Subcutaneous abdominal adipose tissue (tissue), 5 donors: Measurements from ENCODE around the gene BARX1.
A peak's percentile ranks its signal among the peaks of the same experiment; 100 is the strongest.

Experiments
- H3K27ac ChIP-seq: one replicate; pipeline ENCODE4 v1.7.0; 2013; ENCODE audit warnings: low read depth, mild to moderate bottlenecking, inconsistent platforms, low read length, moderate library complexity
- H3K27me3 ChIP-seq, 5 donors: one replicate each; pipeline ENCODE4 v1.7.0; 2013; ENCODE audit warnings: low read length in 5 of 5, inconsistent platforms in 1 of 5; ENCODE audit not compliant: control insufficient read depth in 5 of 5, insufficient read depth in 4 of 5
- H3K36me3 ChIP-seq, 5 donors: one replicate each; pipeline ENCODE4 v1.7.0; 2013; ENCODE audit warnings: low read length in 5 of 5; ENCODE audit not compliant: control insufficient read depth in 5 of 5, insufficient read depth in 5 of 5
- H3K4me1 ChIP-seq, 5 donors: one replicate each; pipeline ENCODE4 v1.7.0; 2013; ENCODE audit warnings: low read length in 5 of 5, mild to moderate bottlenecking in 3 of 5, moderate library complexity in 1 of 5; ENCODE audit not compliant: control insufficient read depth in 5 of 5, insufficient read depth in 5 of 5
- H3K4me3 ChIP-seq, 5 donors: one replicate each; pipeline ENCODE4 v1.7.0; 2013; ENCODE audit warnings: low read length in 5 of 5, low read depth in 1 of 5
- H3K9ac ChIP-seq, 5 donors: one replicate each; pipeline ENCODE4 v1.7.0; 2013; ENCODE audit warnings: low read length in 5 of 5, mild to moderate bottlenecking in 4 of 5, moderate library complexity in 3 of 5
- H3K9me3 ChIP-seq, 5 donors: one replicate each; pipeline ENCODE4 v1.7.0; 2013; ENCODE audit warnings: low read length in 5 of 5; ENCODE audit not compliant: control insufficient read depth in 5 of 5
- donor health status: healthy.
- donor health status: healthy.
- donor health status: healthy.
- donor health status: healthy.
- donor health status: healthy.

The BARX1 gene

GRCh38 chr9:93952784-93953495, 2.2 kb downstream of the BARX1 start:
- Histone ChIP-seq H3K4me1 (peaks cover 0 to 61% (median 52%) of the 10 kb centered on the region in 5 donors), H3K36me3 (no peaks in the 10 kb centered on the region), H3K27me3 (peaks cover 84 to 89% (median 87%) of the 10 kb centered on the region in 5 donors), H3K9ac (no peak overlapping the region), H3K27ac (no peak overlapping the region), H3K4me3 (peak overlapping the region in 1 of 5 donors; percentile 22), H3K9me3 (no peaks in the 10 kb centered on the region)

GRCh38 chr9:93952119-93952783, 2.9 kb downstream of the BARX1 start:
- peak overlapping the region in 4 of 5 donors; percentile 7 to 72 (median 70) for H3K4me3 ChIP-seq
- no peaks in the 10 kb centered on the region for H3K36me3 ChIP-seq
- H3K27ac ChIP-seq: no peak overlapping the region
- H3K27me3 ChIP-seq: peaks cover 80 to 89% (median 86%) of the 10 kb centered on the region in 5 donors
- peaks cover 0 to 61% (median 52%) of the 10 kb centered on the region in 5 donors for H3K4me1 ChIP-seq
- H3K9ac ChIP-seq: no peak overlapping the region
- no peaks in the 10 kb centered on the region for H3K9me3 ChIP-seq

GRCh38 chr9:93951655-93952118, 3.5 kb downstream of the BARX1 start:
- H3K9ac ChIP-seq: no peak overlapping the region
- no peak overlapping the region for H3K27ac ChIP-seq
- no peaks in the 10 kb centered on the region for H3K36me3 ChIP-seq
- peaks cover 0 to 61% (median 52%) of the 10 kb centered on the region in 5 donors for H3K4me1 ChIP-seq
- H3K4me3 ChIP-seq: peak overlapping the region in 4 of 5 donors; percentile 7 to 72 (median 70)
- peaks cover 75 to 85% (median 82%) of the 10 kb centered on the region in 5 donors for H3K27me3 ChIP-seq
- no peaks in the 10 kb centered on the region for H3K9me3 ChIP-seq

- H3K4me1 ChIP-seq: peaks cover 0 to 63% (median 55%) of the 10 kb centered on the region in 5 donors
- no peaks in the 10 kb centered on the region for H3K9me3 ChIP-seq
- peaks cover 74 to 85% (median 82%) of the 10 kb centered on the region in 5 donors for H3K27me3 ChIP-seq
- no peaks in the 10 kb centered on the region for H3K36me3 ChIP-seq
- peak overlapping the region; percentile 40 to 72 (median 68) for H3K4me3 ChIP-seq
- H3K9ac ChIP-seq: peak overlapping the region in 2 of 5 donors; percentile 47 to 51
- H3K27ac ChIP-seq: no peak overlapping the region
Observed at GRCh38 chr9:93950619-93951601, 4.2 kb downstream of the BARX1 start.

GRCh38 chr9:93949694-93950449, 5.3 kb downstream of the BARX1 start:
- H3K27me3 ChIP-seq: peaks cover 74 to 90% (median 87%) of the 10 kb centered on the region in 5 donors
- H3K9me3 ChIP-seq: peaks cover 0 to 2% (median 0%) of the 10 kb centered on the region in 5 donors

GRCh38 chr9:93949073-93949693, 6.0 kb downstream of the BARX1 start:
- Histone ChIP-seq H3K4me1 (peaks cover 0 to 55% (median 48%) of the 10 kb centered on the region in 5 donors), H3K9me3 (peaks cover 0 to 2% (median 0%) of the 10 kb centered on the region in 5 donors), H3K27me3 (peaks cover 72 to 91% (median 87%) of the 10 kb centered on the region in 5 donors), H3K4me3 (no peak overlapping the region), H3K9ac (no peak overlapping the region), H3K36me3 (no peaks in the 10 kb centered on the region), H3K27ac (no peak overlapping the region)

More at GRCh38 chr9:93949694-93950449, 5.3 kb downstream of the BARX1 start:
- H3K4me1 ChIP-seq: peaks cover 0 to 62% (median 54%) of the 10 kb centered on the region in 5 donors
- no peak overlapping the region for H3K9ac ChIP-seq
- H3K4me3 ChIP-seq: no peak overlapping the region
- no peak overlapping the region for H3K27ac ChIP-seq
- no peaks in the 10 kb centered on the region for H3K36me3 ChIP-seq

GRCh38 chr9:93948441-93949072, 6.6 kb downstream of the BARX1 start:
- no peak overlapping the region for H3K27ac ChIP-seq
- no peak overlapping the region for H3K9ac ChIP-seq
- no peak overlapping the region for H3K4me3 ChIP-seq
- H3K9me3 ChIP-seq: peaks cover 0 to 2% (median 0%) of the 10 kb centered on the region in 5 donors
- peaks cover 0 to 49% (median 44%) of the 10 kb centered on the region in 5 donors for H3K4me1 ChIP-seq
- no peaks in the 10 kb centered on the region for H3K36me3 ChIP-seq
- peaks cover 72 to 91% (median 87%) of the 10 kb centered on the region in 5 donors for H3K27me3 ChIP-seq

- Histone ChIP-seq H3K27ac (no peak overlapping the region), H3K4me3 (no peak overlapping the region), H3K9ac (no peak overlapping the region), H3K9me3 (peaks cover 0 to 2% (median 0%) of the 10 kb centered on the region in 5 donors), H3K4me1 (peaks cover 0 to 39% (median 35%) of the 10 kb centered on the region in 5 donors), H3K27me3 (peaks cover 72 to 91% (median 87%) of the 10 kb centered on the region in 5 donors), H3K36me3 (no peaks in the 10 kb centered on the region)
Observed at GRCh38 chr9:93947409-93948070, 7.6 kb downstream of the BARX1 start.
